Thoracic aorta (tissue), 2 donors: ENCODE measurements around the gene LAMA5. TPM values are rescaled to one million over a fixed set of nuclear protein-coding genes. Genes with fewer than 3 reads are reported as not detected.

Experiments
- ATAC-seq: fragments of 150-250 bp; one replicate; pipeline ENCODE4 v1.8.0; 2017; ENCODE audit warnings: low read depth; ENCODE audit not compliant: insufficient number of reproducible peaks, low FRiP score
- DNase-seq: peaks from one replicate; pipeline ENCODE4 v3.0.0-alpha.2; 2020; ENCODE audit warnings: low spot score
- H3K27ac ChIP-seq, 2 donors: fragments of 200-600 bp; sonication (generic); 1 replicate in 1 of 2; 2 replicates in 1 of 2; pipeline ENCODE4 v1.5.1; 2016; ENCODE audit warnings: mild to moderate bottlenecking in 2 of 2, moderate library complexity in 2 of 2
- H3K27me3 ChIP-seq: fragments of 200-600 bp; sonication (generic); replicated peaks from 2 replicates; pipeline ENCODE4 v1.6.0; 2016; ENCODE audit warnings: mild to moderate bottlenecking; ENCODE audit not compliant: insufficient read depth
- H3K36me3 ChIP-seq: fragments of 200-600 bp; sonication (generic); one replicate; pipeline ENCODE4 v1.5.1; 2016
- H3K4me1 ChIP-seq, 2 donors: fragments of 200-600 bp; sonication (generic); 1 replicate in 1 of 2; 2 replicates in 1 of 2; pipeline versions ENCODE4 v1.5.1 to v1.6.0; 2016; ENCODE audit warnings: low read depth in 2 of 2, mild to moderate bottlenecking in 1 of 2; ENCODE audit not compliant: control insufficient read depth in 1 of 2
- H3K4me3 ChIP-seq: fragments of 200-600 bp; sonication (generic); 2 replicates; pipeline ENCODE4 v1.5.1; 2016; ENCODE audit warnings: mild to moderate bottlenecking
- H3K9me3 ChIP-seq: fragments of 200-600 bp; sonication (generic); 2 replicates; pipeline ENCODE4 v1.5.1; 2016
- CTCF ChIP-seq: fragments of 200-600 bp; sonication (generic); IDR thresholded peaks from one replicate; pipeline ENCODE4 v1.5.1; 2019; ENCODE audit warnings: antibody characterized with exemption
- total RNA-seq, 2 donors: library from RNA; depleted of rRNA; stranded (reverse); fragments of >200 nt; gene quantifications; one replicate each; pipeline versions ENCODE4 v1.1.0 to v1.2.3, GENCODE V29; 2016

Gene LAMA5
- total RNA-seq, 2 donors from 2014 or later = 289 to 333 TPM

DNA sequence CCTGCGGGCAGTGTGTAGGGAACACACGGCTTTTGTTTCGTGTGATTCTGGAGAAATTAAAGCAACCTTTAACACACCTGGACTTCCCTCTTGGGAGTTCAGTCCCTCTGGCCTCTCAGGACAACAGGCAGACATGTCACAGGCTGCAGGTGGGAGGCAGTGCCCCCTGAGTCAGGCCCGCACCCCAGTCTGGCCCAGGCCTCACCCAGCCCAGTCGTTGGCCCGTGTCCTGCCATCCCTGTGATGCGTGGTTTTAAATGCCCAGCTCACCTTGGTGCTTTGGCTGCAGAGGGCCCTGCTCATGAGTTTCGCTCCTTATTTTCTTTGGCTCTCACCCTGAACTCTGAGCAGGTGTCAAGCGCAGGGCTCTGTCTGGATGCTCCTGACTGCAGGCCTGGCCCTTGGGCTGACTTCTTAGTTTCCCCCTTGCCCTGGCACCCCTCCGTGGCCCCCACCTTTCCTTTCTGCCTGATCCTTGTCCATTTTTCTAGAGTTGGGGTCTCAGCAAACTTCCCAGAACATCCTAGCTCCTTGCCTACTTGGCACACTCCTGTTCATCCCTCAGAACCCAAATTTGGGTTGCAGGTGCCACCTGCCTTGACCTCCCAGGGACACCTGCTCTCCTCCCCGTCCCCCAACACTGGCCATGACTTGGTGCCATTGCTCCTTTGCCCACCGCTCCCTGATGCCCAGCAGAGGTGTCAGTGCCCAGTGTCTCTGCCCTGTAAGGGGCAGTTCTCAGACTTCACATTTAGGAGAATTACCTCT is 42.2 kb upstream of the LAMA5 start:
- H3K4me1 ChIP-seq = peaks cover 12 to 23% of the 10 kb centered on the region in 2 donors
- no peaks in the 10 kb centered on the region for H3K9me3 ChIP-seq
- H3K27ac ChIP-seq = no peak overlapping the region
- H3K4me3 ChIP-seq = no peak overlapping the region
- no peak for DNase-seq
- no peaks in the 10 kb centered on the region for H3K36me3 ChIP-seq
- no peak for ATAC-seq
- H3K27me3 ChIP-seq = no peaks in the 10 kb centered on the region
- no peak for TF ChIP-seq CTCF

GRCh38 chr20:62408640-62409039 is 41.5 kb upstream of the LAMA5 start:
- Histone ChIP-seq H3K9me3 (no peaks in the 10 kb centered on the region), H3K36me3 (no peaks in the 10 kb centered on the region), H3K4me3 (no peak overlapping the region), H3K27ac (no peak overlapping the region), H3K27me3 (no peaks in the 10 kb centered on the region), H3K4me1 (peaks cover 12 to 23% of the 10 kb centered on the region in 2 donors)
- DNase-seq (no peak), ATAC-seq (no peak)
- no peak for TF ChIP-seq CTCF

GRCh38 chr20:62408055-62408454 is 40.9 kb upstream of the LAMA5 start:
- Histone ChIP-seq H3K4me1 (peaks cover 12 to 23% of the 10 kb centered on the region in 2 donors), H3K27ac (no peak overlapping the region), H3K36me3 (no peaks in the 10 kb centered on the region), H3K9me3 (no peaks in the 10 kb centered on the region), H3K4me3 (no peak overlapping the region), H3K27me3 (no peaks in the 10 kb centered on the region)
- ATAC-seq (no peak), DNase-seq (no peak)
- TF ChIP-seq CTCF = no peak

GRCh38 chr20:62407221-62407992 is 40.3 kb upstream of the LAMA5 start, which contains the start of gene CABLES2:
Gene CABLES2, minus strand, starts transcription at chr20:62407285. Its CDS starts 9 bp downstream, at chr20:62407276.
- H3K27ac ChIP-seq = peak within 1 kb of the TSS in 1 of 2 donors; percentile 37

More at GRCh38 chr20:62407221-62407992, 40.3 kb upstream of the LAMA5 start, which contains the start of gene CABLES2:
- H3K9me3 ChIP-seq = no peaks in the 10 kb centered on the region
- TF ChIP-seq CTCF = peak; percentile 47
- peak; percentile 80 for ATAC-seq
- peak; percentile 76 for DNase-seq
- peaks cover 12 to 23% of the 10 kb centered on the region in 2 donors for H3K4me1 ChIP-seq
- H3K36me3 ChIP-seq = no peaks in the 10 kb centered on the region
- H3K27me3 ChIP-seq = no peaks in the 10 kb centered on the region
- H3K4me3 ChIP-seq = peak within 1 kb of the TSS; percentile 83
